ENCODE data around the gene ABCG2.

DNA sequence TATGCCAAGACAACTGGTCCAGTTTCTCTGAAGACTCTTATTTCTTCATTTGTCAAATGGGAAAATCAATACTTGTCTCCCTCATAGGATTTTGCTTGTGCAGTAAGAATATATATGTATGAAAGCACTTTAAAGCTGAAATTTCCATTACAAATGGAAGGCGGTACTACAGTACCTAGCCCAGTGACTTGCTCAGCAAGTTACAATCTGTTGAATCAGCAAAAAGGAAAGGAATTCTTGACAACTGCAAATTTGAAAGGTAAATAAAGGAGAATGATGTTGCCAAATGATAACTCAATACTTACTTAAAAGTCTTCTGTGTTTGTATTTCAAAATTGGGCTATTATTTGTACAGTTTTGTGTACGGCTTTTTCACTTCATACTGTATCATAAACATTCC lies 79.9 kb downstream of the ABCG2 start:
- no peak for TF ChIP-seq EZH2 (IDR thresholded peaks at IDR 0.05)
- TF ChIP-seq SRF (IDR thresholded peaks at IDR 0.05; ENCODE audit: low read depth) = no peak
- TF ChIP-seq ELF1 (IDR thresholded peaks at IDR 0.05; ENCODE audit: borderline replicate concordance, low read depth) = no peak
- no peak for TF ChIP-seq REST (IDR thresholded peaks at IDR 0.05; ENCODE audit: low read depth)
- no peak for TF ChIP-seq CTCF (IDR thresholded peaks at IDR 0.05 in 2 of 3, conservative IDR thresholded peaks at IDR 0.05 in 1 of 3; ENCODE audit: borderline replicate concordance in 1 of 3, insufficient read depth in 1 of 3, low read depth in 2 of 3, low read length in 2 of 3)
- no peak for TF ChIP-seq POLR2AphosphoS5 (IDR thresholded peaks at IDR 0.05; ENCODE audit: low read depth, low read length)
- TF ChIP-seq POLR2A (IDR thresholded peaks at IDR 0.05; ENCODE audit: borderline replicate concordance, extremely low read depth, insufficient read depth, insufficient read length) = no peak
